HG02852 (cell line): ENCODE data around the gene C4orf51.

Experiments used
- ATAC-seq: cut with Tn5 transposase; IDR thresholded peaks from one replicate; pipeline ENCODE4 v1.9.1; 2021; ENCODE audit warnings: mild to moderate bottlenecking, moderate library complexity; ENCODE audit not compliant: unreplicated experiment

The C4orf51 gene

DNA sequence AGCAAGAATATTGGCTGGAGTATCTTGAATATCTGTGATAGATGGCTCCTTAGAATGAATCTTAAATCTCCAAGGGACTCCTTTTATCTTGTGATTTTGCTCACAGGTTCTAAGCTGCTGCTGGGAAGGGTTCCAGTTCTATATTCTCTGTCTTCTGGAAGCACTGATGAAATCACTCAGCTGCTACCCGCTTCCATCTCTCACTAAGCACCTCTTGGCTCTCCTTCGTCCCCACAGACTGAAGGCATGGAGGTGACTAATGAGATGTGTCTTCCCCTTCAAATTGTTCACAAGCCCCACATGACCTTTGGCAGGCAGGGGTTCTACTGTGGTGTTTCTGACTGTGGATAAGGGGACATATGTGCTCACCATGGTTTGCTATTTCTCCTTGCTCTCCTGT lies 75.9 kb downstream of the C4orf51 start:
- ATAC-seq = no peak

DNA sequence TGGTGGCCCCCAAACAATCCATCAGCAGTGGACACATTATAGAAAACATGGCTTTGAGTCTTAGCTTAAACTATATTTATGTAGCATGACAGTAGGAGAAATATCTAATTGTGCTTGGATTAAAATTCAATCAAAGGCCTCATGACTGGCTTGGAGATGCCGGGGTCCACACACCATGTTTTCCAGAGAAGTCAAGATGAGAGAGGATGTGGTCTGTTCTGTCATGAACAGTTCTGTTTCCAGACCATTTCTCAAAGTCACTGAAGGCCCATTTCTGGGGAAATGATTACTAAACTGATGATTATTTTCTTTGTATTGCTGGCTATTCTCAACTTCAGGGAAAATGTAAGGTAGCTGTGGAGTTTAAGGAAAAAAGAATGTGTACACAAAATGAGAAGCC lies 76.3 kb downstream of the C4orf51 start:
- ATAC-seq = no peak

DNA sequence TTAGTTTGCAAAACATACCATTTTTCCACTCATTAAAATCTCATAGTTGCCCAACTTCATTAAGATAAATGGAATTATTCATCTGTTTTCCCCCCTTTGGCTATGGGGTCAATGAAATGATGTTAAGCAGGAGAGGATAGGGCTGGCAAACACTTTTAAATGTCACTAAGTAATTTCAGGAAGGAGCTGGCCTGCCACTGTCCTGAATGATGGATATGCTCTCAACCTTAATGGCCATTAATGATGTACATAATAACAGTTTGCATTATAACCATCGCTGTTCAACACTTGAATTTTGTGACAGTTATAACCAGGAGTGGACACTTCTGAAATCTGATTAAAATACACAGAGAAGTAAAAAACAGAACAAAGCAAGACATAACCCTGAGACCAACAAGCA lies 77.2 kb downstream of the C4orf51 start:
- ATAC-seq = no peak

DNA sequence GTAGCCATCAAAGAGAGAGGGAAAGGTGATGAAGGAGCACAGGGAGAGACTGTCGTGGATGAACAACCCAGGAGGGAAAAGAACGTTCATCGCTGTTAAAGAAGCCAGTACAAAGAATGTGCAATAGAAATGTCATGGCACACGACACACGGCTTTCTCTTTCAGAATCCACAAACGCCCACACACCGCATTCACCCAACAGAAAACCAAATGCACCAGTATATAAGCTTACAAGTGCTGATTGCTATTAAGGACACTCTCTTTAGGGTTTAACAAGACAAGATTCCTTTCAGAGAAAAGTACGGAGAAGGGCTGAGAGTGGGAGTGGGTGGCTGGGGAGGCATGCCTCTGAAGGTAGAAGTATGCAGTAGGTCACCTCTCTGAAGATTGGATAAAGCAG lies 80.2 kb downstream of the C4orf51 start:
- no peak for ATAC-seq

DNA sequence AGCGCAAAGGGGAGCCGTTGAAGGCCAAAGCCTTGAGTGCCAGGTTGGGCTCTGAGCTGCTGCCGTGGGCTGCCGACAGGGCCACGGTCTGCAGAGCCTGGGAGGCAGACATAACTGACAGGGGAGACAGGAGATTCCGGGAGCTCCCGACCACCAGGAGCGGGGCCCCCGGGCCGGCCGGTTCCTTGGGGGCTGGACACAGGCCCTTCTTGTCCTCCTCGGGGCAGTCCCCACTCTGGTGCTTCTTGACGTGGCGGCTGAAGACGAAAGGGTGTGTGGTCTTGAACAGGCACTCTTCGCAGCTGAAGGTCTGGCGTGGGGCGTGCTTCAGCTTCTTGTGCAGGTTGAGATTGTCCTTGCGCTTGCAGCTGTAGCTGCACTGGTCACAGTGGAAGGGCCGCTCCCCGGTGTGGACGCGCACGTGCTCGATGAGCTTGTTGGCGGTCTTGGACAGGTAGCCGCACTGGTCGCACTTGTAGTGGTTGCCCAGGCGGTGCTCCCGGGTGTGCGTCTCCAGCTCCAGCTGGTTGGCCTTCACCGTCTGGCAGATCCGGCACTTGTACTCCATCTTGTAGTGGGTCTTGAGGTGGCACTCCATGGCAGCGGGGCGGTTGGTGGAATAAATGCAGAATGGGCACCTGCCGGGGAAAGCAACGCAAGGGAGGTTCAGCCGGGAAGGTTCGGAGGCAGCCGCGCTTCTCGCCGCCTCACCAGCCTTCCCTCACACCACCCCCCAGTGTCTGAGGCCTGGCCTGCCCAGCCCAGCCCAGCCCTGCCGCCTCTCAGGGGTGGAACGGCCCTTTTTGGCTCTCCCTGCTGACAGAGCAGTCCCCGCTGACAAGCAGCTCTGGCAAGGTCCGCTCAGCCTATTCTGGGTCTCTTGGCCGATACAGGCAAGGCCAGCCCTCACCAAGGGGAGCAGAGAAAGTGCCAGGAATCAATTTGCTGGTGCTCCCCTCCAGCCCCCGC lies 81.3 kb downstream of the C4orf51 start:
- ATAC-seq = no peak

DNA sequence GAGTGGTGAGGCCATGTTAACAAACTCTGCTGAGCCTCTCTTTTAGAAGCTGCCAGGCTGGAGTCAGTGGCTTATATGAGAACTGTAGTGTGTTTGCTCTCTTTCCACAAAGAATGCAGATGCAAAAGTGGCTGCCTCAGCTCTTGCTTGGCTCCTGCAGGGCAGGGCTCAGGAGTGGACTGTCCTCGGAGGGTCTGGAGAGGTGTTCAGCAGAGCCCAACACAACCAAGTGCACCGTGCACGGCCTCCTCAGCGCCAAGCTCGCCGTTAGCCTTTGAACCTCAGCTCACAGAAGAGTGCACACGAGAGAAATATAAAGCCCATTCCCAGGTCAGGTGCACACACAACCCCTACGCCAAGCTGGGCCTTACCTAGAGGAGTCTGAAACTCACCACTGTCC lies 82.8 kb downstream of the C4orf51 start:
- ATAC-seq = no peak

DNA sequence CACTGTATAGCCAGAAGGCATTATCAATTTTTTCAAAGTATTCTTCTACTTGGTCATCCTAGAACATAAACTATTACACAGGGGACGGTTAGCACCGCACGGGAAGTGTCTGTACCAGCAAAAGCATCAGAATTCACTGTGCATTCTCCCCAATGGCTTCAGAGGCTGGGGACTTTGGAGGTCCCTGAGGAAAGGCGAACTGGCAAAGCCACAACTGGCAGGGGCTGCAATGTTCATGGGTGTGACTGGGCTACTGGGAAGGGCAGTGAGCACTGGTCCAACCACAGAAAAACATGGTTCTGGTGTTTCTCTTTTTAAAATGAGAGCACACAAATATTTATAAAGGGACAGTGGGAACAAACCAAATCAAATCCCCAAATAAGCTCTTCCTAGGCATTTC lies 83.5 kb downstream of the C4orf51 start:
- no peak for ATAC-seq

DNA sequence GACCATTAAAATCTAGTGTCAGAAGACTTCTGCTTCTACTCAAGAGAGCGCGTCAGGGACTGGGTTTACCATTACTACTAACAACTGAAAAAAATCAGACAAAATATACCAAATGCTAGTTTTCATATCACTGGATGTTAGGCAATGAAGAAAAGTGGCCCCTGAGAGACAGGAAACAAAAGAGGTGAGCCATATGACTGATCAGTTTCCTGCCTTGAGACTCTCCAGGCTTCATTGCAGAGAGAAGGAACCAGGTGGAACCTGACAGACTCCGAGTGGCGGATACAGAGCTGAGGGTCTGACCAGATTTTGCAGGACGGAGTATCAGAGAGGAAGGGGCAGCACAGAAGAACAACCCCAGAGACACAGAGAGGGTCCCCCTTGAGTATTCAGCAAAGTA lies 86.3 kb downstream of the C4orf51 start:
- no peak for ATAC-seq

DNA sequence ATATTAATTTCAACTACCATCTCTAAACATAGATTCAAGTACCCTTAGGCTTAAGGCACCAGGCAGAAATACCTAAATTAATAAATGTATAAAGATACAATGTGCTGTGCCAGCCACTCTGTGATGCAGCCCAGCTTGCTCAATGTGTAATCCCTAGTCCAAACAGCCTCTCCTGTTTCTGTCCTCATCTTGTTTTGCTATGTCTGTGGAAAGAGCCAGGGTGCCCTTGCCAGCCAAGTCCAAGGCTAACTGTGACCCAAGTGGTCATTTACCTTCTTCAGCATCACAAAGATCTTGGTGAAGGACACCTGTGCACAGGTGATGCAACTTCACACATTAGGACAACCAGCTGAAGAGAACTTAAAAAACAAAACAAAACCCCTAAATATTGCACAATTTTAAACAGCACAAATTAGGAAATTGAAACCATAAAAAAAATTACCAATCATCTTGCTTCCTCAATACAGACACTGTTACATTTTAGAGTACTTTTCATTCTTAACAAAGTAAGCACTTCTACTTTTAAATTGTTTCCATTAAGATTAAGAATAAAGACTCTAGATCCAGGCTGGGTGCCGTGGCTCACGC lies 89.6 kb downstream of the C4orf51 start:
- ATAC-seq = no peak

DNA sequence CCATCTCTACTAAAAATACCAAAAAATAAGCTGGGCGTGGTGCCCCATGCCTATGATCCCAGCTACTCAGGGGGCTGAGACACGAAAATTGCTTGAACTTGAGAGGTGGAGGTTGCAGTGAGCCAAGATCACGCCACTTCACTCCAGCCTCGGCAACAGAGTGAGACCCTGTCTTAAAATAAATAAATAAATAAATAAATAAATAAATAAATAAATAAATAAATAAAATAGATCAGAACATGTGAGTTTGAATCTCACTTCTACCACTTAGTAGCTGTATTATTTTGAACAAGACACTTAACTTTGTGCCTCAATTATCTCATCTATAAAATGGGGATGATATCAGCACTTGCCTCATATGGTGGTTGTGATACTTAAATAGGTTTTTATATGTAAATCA lies 90.2 kb downstream of the C4orf51 start:
- no peak for ATAC-seq

DNA sequence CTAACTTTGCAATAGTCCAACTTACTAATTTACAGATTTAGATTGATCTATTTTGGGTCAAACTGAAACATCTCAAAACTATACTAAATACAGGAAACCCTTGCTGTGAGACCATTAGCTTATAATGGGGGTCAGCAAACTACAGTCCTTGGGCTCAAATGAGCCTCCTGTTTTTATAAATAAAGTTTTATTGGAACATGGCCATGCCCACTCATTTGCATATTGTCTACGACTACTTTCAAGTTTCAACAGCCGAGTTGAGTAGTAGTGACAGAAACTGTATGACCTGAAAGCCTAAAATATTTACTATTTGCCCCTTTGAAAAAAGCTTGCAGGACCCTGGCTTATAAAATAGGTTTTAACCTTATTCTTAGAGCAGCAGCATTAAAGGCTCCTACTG lies 92.4 kb downstream of the C4orf51 start:
- no peak for ATAC-seq

DNA sequence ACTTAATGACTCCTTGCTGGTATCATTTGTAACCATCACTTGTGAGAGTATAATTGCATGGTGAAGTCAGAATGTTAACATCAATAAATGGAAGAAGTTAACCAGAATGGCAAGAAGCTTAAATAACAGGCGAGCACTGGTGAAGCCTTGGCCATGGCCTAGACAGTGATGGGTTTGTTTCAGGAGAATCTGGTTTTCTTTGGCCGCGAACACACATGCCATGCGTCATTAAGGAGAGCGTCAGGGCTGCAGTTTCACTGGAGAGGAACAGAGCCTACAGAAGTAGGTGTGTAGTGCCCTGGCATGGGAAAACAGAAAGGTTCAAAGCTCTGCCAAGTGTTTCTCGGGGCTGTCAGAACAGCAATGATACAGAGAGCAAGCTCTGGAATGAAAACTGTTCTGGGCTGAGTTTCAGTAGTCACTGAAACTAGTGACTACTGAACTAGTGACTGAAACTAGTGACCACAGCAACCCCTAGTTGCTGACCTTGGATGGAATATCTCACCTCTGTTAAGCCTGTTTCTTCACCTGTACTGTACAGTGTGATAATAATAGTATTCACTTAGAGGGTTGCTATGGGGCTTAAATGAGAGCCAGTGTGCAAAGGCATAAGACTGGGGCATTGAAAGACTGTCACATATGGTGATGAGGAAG lies 93.8 kb downstream of the C4orf51 start:
- ATAC-seq = peak; percentile 92

DNA sequence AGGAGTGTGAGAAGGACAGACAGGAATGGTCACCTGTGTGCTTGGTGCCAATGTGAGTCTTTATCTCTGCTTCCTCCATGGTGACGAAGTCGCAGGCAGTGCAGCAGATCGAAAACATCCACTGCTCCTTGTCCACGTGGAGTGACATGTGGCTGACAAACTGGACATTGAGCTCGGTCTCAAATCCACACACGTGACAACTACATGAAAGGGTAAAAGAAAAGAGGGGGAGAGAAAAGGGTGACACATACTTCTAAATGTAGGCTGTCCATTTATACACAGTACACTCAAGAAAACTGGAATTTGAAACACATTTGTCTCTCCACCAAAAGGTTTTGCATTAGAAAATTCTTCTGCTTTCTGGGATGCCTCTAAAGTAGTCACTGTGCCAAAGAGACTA lies 94.5 kb downstream of the C4orf51 start:
- ATAC-seq = no peak

DNA sequence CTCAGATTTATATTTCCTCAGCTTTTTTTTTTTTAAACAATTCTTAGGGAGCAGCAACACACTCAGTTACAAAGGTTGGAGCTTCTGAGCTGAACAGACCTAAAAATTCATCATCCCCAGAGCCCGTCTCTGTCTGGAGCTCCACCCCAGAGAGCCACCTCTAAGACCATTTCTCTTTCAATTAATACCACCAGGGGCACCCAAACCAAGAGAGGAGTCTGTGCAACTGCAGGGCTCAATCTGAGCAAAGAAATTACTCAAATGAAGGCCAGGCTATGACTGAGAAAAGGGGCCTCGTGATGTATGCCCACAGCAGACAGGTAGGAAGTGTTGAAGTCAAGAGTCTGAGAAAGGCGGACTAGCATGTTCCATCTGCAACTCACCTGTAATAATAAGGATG lies 95.5 kb downstream of the C4orf51 start:
- no peak for ATAC-seq

DNA sequence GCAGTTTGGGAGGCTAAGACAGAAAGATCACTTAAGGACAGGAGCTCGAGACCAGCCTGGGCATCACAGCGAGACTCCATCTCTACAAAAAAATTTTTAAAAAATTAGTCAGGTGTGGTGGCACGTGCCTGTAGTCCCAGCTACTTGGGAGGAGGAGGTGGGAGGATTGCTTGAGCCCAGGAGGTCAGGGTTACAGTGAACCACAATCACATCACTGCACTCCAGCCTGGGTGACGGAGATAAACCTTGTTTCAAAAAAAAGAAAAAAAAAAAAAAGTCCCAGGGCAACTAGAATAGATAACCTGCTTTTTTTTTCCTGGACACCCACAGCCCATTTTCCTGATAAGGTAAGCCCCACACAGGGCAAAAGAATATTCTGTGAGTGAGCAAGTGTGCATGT lies 96.3 kb downstream of the C4orf51 start:
- no peak for ATAC-seq

DNA sequence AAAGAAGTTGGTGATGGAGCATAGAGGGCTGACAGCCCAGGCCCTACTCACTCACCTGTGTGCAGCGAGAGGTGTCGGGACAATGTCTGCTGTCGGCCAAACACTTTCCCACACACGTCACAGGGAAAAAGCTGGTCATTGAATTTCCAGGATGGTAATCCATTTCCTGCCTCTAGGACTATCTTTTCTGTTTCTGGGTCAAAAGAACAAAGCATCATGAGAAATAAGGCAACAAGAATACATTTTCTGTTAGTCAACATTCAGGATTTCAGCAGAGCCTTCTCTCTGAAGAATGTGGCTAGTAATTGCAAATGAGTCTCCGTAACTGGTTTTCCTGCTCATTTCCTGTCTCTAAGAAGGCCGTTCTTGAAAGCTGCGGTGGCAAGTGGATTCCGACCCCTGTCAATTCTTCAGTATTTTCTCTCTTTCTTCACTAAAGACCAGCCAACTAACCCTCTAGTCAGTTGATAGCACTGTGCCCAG lies 99.4 kb downstream of the C4orf51 start:
- no peak for ATAC-seq

DNA sequence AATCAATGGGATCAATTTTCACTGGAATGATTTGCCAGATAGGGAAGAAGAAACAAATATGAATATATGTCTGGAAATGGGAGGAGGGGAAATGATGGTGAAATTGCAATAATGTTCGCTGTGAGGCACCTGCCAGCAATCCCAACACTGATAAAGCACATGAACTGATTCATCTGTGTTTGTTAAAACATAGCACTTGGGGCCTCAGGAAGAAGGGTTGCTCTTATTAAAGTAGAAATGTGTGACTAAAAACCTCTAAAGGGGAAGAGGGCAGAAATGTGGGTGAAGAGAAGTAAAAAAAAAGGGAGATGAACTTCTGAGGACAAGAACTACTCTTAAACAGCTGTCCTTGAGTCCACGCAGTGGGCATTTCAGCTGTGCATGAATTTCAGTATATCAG lies 101.4 kb downstream of the C4orf51 start:
- no peak for ATAC-seq
